SK-N-MC (cell line): ENCODE measurements around the gene TANC1.

Source experiments
- EZH2 ChIP-seq: fragments of 200-600 bp; sonication (generic); IDR thresholded peaks from one replicate; pipeline ENCODE4 v1.6.1; 2017; ENCODE audit warnings: antibody characterized with exemption
- POLR2AphosphoS5 ChIP-seq: IDR thresholded peaks from 2 replicates; pipeline ENCODE4 v1.6.1; 2012; ENCODE audit warnings: mild to moderate bottlenecking, low read depth, low read length, borderline replicate concordance

- TF ChIP-seq POLR2AphosphoS5 (no peak), EZH2 (no peak)
Measured at GRCh38 chr2:159074605-159075004, 106.2 kb downstream of the TANC1 start.
